ENCODE data around the gene CHIC2.

Gene CHIC2

GRCh38 chr4:54092405-54093323 lies 28.3 kb upstream of the CHIC2 start:
- no peak for DNase-seq

- no peak for DNase-seq
Observed at GRCh38 chr4:54091637-54092404, 27.4 kb upstream of the CHIC2 start.

GRCh38 chr4:54090804-54091623 lies 26.6 kb upstream of the CHIC2 start:
- DNase-seq = no peak

GRCh38 chr4:54090404-54090803 lies 26.0 kb upstream of the CHIC2 start:
- no peak for DNase-seq

- DNase-seq = no peak
Observed at GRCh38 chr4:54089875-54090274, 25.5 kb upstream of the CHIC2 start.

GRCh38 chr4:54085284-54085683 lies 20.9 kb upstream of the CHIC2 start:
- DNase-seq = no peak

GRCh38 chr4:54082168-54082567 lies 17.8 kb upstream of the CHIC2 start:
- DNase-seq = no peak

- DNase-seq = no peak
Observed at GRCh38 chr4:54077812-54078211, 13.4 kb upstream of the CHIC2 start.

GRCh38 chr4:54076673-54077072 lies 12.3 kb upstream of the CHIC2 start:
- no peak for DNase-seq

GRCh38 chr4:54074381-54074780 lies 10.0 kb upstream of the CHIC2 start:
- no peak for DNase-seq

GRCh38 chr4:54073271-54073880 lies 9.0 kb upstream of the CHIC2 start:
- no peak for DNase-seq

- no peak for DNase-seq
Observed at GRCh38 chr4:54067166-54067565, 2.8 kb upstream of the CHIC2 start.

- DNase-seq = no peak
Observed at GRCh38 chr4:54066718-54067129, 2.3 kb upstream of the CHIC2 start.

- DNase-seq = no peak
Observed at GRCh38 chr4:54066088-54066415, 1.6 kb upstream of the CHIC2 start.

GRCh38 chr4:54065282-54066087 lies 1.1 kb upstream of the CHIC2 start:
- DNase-seq = no peak

- DNase-seq = no peak
Observed at GRCh38 chr4:54063737-54064316, 578 bp downstream of the CHIC2 start.

GRCh38 chr4:54063229-54063628 lies 1.2 kb downstream of the CHIC2 start:
- DNase-seq = no peak

GRCh38 chr4:54062392-54062791 lies 2.0 kb downstream of the CHIC2 start:
- no peak for DNase-seq

GRCh38 chr4:54061873-54062272 lies 2.5 kb downstream of the CHIC2 start:
- DNase-seq = no peak

- no peak for DNase-seq
Observed at GRCh38 chr4:54061067-54061466, 3.3 kb downstream of the CHIC2 start.

- DNase-seq = no peak
Observed at GRCh38 chr4:54060116-54060515, 4.3 kb downstream of the CHIC2 start.

- no peak for DNase-seq
Observed at GRCh38 chr4:54058171-54058570, 6.2 kb downstream of the CHIC2 start.
